Esophagus (tissue), 2 donors: ENCODE measurements around the gene CARD19. TPM values are rescaled to one million over a fixed set of nuclear protein-coding genes. Genes with fewer than 3 reads are reported as not detected.

Experiments
- H3K27ac ChIP-seq, 2 donors: one replicate each; pipeline ENCODE4 v1.5.1; 2013; ENCODE audit warnings: low read depth in 2 of 2, mild to moderate bottlenecking in 2 of 2, inconsistent platforms in 1 of 2, low read length in 1 of 2, moderate library complexity in 1 of 2
- H3K27me3 ChIP-seq, 2 donors: one replicate each; pipeline ENCODE4 v1.6.1; 2013; ENCODE audit warnings: low read length in 2 of 2, control low read depth in 1 of 2, mild to moderate bottlenecking in 1 of 2; ENCODE audit not compliant: insufficient read depth in 2 of 2, control insufficient read depth in 1 of 2
- H3K36me3 ChIP-seq, 2 donors: one replicate each; pipeline ENCODE4 v1.6.1; 2013; ENCODE audit warnings: low read length in 1 of 2; ENCODE audit not compliant: control insufficient read depth in 2 of 2, insufficient read depth in 2 of 2
- H3K4me1 ChIP-seq, 2 donors: one replicate each; pipeline ENCODE4 v1.6.1; 2013; ENCODE audit warnings: low read length in 1 of 2; ENCODE audit not compliant: control insufficient read depth in 2 of 2, insufficient read depth in 2 of 2
- H3K4me3 ChIP-seq, 2 donors: one replicate each; pipeline ENCODE4 v1.5.1; 2013; ENCODE audit warnings: low read length in 2 of 2, mild to moderate bottlenecking in 2 of 2, low read depth in 1 of 2, moderate library complexity in 1 of 2
- H3K9me3 ChIP-seq, 2 donors: one replicate each; pipeline ENCODE4 v1.6.1; 2013; ENCODE audit warnings: mild to moderate bottlenecking in 2 of 2, low read depth in 1 of 2, low read length in 1 of 2, moderate library complexity in 1 of 2; ENCODE audit not compliant: control insufficient read depth in 2 of 2, insufficient read depth in 1 of 2
- WGBS, 2 donors: extraction: QIAGEN DNeasy Blood & Tissue Kit; methylation state at CpG; one replicate each; pipeline ENCODE4 v1.1.7; 2013; 5-methylcytosine and 5-hydroxymethylcytosine counted together
- polyA plus RNA-seq, 2 donors: library from polyadenylated mRNA; stranded (reverse); fragments of 200-250 nt; gene quantifications; one replicate each; pipeline ENCODE4 v1.2.3, GENCODE V29; 2013
- donor health status: healthy with polysubstance abuse.
- donor health status: Bipolar disorder and iron deficiency.

The CARD19 gene
- polyA plus RNA-seq, 2 donors, result 19.6 to 30.7 TPM

- Histone ChIP-seq H3K4me3 (no peak overlapping the region), H3K27me3 (no peaks in the 10 kb centered on the region), H3K9me3 (no peaks in the 10 kb centered on the region), H3K4me1 (peaks cover 42 to 64% of the 10 kb centered on the region in 2 donors), H3K27ac (peak overlapping the region; percentile 21 to 67), H3K36me3 (no peaks in the 10 kb centered on the region)
- WGBS, 2 donors, result 44 to 65% methylated on average over 15 of the region's 15 CpGs
Measured at GRCh38 chr9:93130861-93131481, 35.0 kb downstream of the CARD19 start.

DNA sequence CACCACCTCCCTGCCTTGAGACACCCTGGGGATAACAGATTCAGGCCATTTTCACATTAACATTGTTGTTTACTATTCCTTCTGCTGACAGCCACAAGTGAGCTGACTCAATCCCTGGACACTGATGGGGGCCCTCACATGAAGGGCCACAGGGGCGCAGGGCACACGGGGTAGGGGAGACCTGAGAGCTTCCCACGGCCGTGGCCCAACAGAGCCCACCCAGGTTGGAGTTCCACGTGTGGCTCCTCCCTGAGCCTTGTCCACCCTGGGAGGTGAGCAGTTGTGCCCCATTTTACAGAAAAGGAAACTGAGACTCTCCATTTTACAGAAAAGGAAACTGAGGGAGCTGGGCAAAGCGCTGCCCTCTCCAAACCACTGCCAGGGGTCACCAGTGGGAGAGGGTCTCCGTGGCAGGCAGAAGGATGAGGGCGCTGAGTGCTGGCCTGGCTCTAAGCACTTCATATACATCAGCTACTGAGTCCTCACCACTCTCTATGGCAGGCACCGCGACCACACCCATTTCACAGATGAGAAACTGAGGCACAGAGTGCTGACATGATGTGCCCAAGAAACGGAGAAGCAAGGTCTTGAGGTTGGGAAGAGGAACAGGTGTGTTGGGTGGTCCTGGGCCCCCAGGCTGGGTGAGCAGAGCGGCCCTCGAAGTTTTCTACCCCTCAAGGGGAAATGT, 35.7 kb downstream of the CARD19 start:
- Histone ChIP-seq H3K36me3 (no peaks in the 10 kb centered on the region), H3K27me3 (no peaks in the 10 kb centered on the region), H3K4me3 (no peak overlapping the region), H3K4me1 (peaks cover 38 to 61% of the 10 kb centered on the region in 2 donors), H3K9me3 (no peaks in the 10 kb centered on the region), H3K27ac (peak overlapping the region in 1 of 2 donors; percentile 67)
- 71 to 75% methylated on average over 13 of the region's 13 CpGs for WGBS, 2 donors

- Histone ChIP-seq H3K27ac (peak overlapping the region; percentile 89 to 94), H3K36me3 (no peaks in the 10 kb centered on the region), H3K4me3 (peak overlapping the region; percentile 63 to 77), H3K9me3 (no peaks in the 10 kb centered on the region), H3K4me1 (peaks cover 36 to 62% of the 10 kb centered on the region in 2 donors), H3K27me3 (no peaks in the 10 kb centered on the region)
- 23 to 33% methylated on average over 11 to 12 of the region's 12 CpGs for WGBS, 2 donors
Measured at GRCh38 chr9:93132287-93132927, 36.4 kb downstream of the CARD19 start.

DNA sequence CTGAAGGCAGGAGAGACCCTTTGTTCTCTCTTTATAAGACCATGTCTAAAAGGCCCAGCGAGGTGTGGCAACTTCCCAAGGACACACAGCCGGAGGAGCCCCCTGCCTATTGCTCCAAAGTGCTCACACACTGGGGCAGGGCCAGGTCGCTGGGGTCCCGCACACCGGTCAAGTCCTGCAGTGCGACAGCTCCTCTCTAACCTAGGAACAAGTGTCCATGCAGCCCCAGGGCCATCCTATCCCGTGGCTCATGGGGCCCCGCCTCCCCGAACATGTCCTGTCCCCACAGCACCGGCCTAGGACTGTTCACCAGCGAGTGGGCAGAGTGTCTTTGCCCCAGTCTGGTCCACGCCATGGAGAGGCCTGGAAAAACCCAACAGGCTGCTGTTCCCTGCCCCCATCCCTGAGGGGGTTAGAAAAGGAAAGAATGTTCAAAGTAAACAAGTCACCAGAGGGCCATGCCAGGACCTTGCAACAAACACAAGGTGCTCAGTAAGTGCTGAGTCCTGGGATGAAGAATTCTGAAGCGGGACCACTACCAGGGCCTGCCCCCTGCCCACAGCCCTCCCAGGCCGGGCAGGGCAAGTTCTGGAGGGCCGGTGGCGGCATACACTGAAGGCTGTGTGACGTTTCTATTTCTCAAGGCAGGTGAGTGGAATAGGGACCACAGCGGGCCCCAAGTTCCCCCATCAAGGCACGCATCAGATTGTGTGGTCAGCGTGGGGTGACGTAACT, 37.1 kb downstream of the CARD19 start:
- Histone ChIP-seq H3K36me3 (no peaks in the 10 kb centered on the region), H3K27me3 (no peaks in the 10 kb centered on the region), H3K27ac (peak overlapping the region; percentile 89 to 94), H3K9me3 (no peaks in the 10 kb centered on the region), H3K4me3 (peak overlapping the region; percentile 63 to 77), H3K4me1 (peaks cover 30 to 59% of the 10 kb centered on the region in 2 donors)
- 13 to 14% methylated on average over 21 of the region's 21 CpGs for WGBS, 2 donors

GRCh38 chr9:93133681-93134014, 37.6 kb downstream of the CARD19 start:
- Histone ChIP-seq H3K27ac (peak overlapping the region; percentile 89 to 94), H3K27me3 (no peaks in the 10 kb centered on the region)
- 0 to 1% methylated on average over 24 to 34 of the region's 34 CpGs for WGBS, 2 donors

GRCh38 chr9:93134015-93134739, 38.2 kb downstream of the CARD19 start, which contains the start of gene NINJ1:
TSS of gene NINJ1 (minus strand) at chr9:93134251. CDS start at chr9:93134217, 34 bp downstream.
- Histone ChIP-seq H3K27ac (peak within 1 kb of the TSS; percentile 89 to 94), H3K4me1 (peaks cover 27 to 50% of the 10 kb centered on the region in 2 donors), H3K9me3 (peaks cover 0 to 4% of the 10 kb centered on the region in 2 donors), H3K4me3 (peak within 1 kb of the TSS; percentile 63 to 77), H3K27me3 (no peaks in the 10 kb centered on the region), H3K36me3 (no peaks in the 10 kb centered on the region)
- WGBS, 2 donors, result 0% methylated on average over 54 to 78 of the region's 78 CpGs

More at GRCh38 chr9:93133681-93134014, 37.6 kb downstream of the CARD19 start:
- Histone ChIP-seq H3K4me1 (peaks cover 27 to 54% of the 10 kb centered on the region in 2 donors), H3K9me3 (peaks cover 0 to 4% of the 10 kb centered on the region in 2 donors), H3K36me3 (no peaks in the 10 kb centered on the region), H3K4me3 (peak overlapping the region; percentile 63 to 77)

- Histone ChIP-seq H3K9me3 (peaks cover 0 to 4% of the 10 kb centered on the region in 2 donors), H3K4me3 (peak overlapping the region; percentile 63 to 77), H3K27me3 (no peaks in the 10 kb centered on the region), H3K27ac (peak overlapping the region; percentile 89 to 94), H3K36me3 (no peaks in the 10 kb centered on the region), H3K4me1 (peaks cover 22 to 48% of the 10 kb centered on the region in 2 donors)
- WGBS, 2 donors, result 69% methylated on average over 14 of the region's 14 CpGs
Measured at GRCh38 chr9:93134740-93135444, 38.9 kb downstream of the CARD19 start.

DNA sequence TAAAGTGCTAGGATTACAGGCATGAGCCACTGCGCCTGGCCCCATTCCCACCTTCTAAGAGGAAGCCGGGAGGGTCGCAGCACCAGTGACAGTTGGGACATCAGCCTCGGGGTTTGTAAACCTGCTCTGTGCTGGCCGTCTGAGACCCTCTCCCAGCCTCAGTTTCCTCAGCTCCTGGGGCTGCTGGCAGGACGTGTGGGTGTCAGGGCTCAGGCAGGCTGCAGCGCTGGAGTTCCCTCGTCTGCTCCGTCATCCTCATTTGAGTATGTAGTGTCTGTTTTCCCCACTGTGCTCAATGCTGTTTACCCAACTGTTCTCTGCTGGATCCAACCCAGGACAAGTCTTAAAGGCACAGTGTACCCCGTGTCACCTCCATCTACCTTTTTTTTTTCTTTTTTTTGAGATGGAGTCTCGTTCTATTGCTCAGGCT, 40.0 kb downstream of the CARD19 start:
- WGBS, 2 donors, result 33 to 37% methylated on average over 11 of the region's 11 CpGs
- H3K27ac ChIP-seq, result no peak overlapping the region
- no peaks in the 10 kb centered on the region for H3K36me3 ChIP-seq
- H3K27me3 ChIP-seq, result no peaks in the 10 kb centered on the region
- H3K9me3 ChIP-seq, result peaks cover 0 to 4% of the 10 kb centered on the region in 2 donors
- no peak overlapping the region for H3K4me3 ChIP-seq
- peaks cover 19 to 41% of the 10 kb centered on the region in 2 donors for H3K4me1 ChIP-seq
